ENCODE data around the gene SCTR.

SCTR gene

DNA sequence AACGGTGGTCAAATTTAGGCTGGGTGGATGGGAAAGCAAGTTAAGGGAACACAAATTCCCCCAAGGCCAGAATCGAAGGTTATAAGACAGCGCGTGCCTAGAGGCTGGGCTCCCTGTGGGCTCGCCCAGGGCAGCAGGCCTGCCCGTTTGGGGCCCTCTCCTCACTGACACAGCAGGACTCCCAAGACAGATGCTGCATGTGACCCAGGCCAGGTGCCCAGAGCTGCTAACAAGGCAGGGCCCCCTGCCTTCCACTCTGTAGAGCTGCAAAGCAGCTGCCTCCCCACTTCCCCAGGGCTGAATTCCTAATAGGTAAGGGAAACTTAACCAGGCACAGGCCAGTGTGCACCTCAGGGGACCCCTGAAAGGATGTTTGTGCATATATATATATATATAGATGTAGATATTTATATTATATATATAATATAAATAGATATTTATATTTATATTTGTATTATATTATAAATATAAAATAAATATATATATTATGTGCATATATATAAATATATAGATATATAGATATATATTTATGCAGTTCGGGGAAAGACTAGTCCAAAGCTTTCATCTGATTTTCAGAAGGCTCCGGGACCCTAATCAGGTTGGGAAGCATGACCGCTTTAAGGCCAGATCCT lies 48.9 kb downstream of the SCTR start:
- no peak for DNase-seq (ENCODE audit: low read depth in 3 of 3)

DNA sequence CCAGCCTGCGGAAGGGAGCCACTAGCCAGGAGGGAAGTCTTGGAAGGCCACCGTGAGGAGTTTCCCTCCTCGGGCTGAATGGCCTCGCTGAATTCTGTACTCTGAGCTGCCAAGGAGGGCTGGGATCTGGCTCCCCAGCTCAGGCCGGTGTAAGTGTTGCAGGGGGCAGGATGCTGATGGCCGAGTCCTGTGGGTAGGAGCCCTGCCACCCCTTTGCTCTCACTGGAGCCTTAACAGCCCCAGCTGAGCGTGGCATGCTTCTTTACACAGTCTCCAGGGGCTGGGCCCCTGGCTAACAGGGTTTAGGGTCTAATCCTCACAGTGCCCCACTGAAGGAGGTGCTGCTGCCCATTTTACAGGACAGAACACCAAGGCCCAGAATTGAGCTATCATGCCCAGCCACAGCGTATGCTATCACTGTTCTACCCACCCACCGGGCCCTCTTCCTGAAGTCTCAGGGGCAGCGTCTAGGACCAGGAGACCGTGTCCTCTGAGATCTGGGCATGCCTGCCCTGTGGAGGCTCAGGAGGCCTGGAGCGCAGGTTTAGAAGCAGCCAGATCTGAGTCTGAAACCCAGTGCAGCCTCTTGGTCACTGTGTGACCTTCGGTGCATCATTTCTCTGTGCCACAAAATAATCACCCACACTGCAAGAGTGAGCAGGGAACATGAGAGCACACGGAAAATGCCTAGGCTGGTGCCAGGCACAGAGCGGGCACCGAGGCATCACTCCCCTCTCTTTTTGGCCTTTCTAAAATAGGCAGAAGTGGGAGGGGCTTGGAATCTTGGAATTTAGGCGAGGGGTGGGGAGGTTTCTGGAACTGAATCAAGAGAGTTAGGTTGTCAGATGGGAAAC lies 49.7 kb downstream of the SCTR start:
- DNase-seq (ENCODE audit: low read depth in 3 of 3), result no peak

DNA sequence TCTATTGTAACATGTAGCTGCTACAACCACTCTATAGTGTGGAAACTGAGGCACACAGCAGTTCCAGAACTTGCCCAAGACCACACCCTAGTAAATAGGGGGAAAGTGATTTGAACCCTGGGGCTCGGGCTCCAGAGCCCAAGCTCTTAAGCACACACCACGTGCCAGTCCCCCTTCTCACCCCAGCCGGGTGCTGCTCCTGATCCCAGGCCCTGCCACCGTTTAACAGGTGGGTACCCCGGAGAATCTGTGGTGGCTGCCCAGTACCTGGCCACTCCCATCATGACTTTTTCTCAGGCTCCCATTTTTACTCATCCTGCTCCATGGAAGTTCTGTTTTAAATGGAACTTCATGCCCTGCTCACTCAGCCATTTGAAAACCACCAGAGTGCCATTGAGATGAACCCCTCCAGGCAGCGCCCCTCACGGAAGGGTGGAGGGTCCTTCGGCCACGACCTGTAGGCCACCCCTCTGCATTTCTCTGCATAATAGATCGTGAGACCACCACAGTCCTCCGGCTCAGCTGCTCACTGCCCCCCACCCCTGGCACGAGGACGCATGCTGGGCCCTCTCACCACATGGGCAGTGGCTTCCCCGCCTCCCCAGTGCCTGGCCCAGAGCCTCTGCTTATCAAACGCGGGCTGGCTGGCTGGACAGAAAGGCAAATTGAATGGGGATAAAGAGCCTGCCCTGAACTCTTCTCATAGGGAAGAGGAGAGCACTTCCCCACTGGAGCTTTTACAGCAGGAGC lies 50.5 kb downstream of the SCTR start:
- DNase-seq (ENCODE audit: low read depth in 3 of 3), result no peak

DNA sequence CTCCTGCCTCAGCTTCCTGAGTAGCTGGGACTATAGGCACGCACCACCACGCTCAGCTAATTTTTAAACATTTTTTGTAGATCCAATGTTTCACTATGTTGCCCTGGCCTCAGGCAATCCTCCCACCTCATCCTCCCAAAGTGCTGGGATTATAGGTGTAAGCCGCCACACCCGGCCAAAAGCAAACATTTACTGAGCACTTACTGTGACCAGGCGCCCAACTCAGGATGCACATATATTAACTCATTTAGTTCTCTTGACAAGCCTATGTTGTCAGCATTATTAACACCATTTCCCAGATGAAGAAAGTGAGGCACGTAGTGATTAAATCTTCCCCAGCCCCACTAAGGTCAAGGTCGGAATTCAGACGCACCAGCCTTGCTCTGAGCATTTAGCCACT lies 51.5 kb downstream of the SCTR start:
- DNase-seq (ENCODE audit: low read depth in 3 of 3), result no peak

DNA sequence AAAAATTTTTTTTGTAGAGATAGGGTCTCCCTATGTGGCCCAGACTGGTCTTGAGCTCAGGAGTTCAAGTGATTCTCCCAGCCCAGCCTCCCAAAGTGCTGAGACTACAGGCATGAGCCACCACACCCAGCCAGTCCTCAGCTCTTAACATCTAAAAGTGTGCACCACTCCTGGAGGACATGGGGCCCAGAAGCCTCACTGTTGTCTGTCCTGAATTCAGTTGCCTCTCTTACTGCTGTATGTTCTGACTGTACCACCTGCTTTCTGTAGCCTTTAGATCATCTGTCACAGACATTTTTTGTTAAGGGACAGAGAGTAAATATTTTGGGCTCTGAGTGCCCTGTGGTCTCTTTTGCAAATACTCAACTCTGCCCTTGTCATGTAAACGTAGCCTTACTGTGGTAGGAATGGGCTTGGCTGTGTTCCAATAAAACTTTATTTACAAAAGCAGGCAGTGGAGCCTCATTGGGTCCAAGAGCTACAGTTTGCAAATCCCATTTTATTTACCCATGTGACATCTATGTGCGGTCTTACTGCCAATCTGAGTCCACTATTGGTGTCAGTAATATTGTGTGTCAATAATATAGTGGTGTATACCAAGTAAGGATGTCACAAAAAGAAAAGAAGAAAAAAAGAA lies 54.5 kb downstream of the SCTR start:
- DNase-seq (ENCODE audit: low read depth in 3 of 3), result no peak

DNA sequence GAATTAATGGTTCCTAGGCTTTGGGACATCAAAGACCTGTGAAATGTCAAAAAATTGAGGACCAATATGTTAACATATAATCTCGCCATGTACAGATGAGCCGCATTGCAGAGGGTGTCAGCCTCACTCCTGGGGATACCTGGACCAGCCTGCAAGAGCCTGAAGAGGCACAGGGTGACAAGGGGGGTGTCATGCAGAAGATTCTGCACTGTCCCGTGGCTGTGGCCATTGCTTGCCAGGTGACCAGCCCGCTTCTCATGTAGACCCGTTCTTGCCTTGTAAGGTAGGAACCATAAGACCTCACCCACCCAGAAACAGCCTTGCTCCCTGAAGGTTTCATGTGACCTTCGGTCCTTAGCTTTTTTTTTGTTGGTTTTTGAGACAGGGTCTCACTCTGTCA lies 55.2 kb downstream of the SCTR start:
- DNase-seq (ENCODE audit: low read depth in 3 of 3), result no peak

DNA sequence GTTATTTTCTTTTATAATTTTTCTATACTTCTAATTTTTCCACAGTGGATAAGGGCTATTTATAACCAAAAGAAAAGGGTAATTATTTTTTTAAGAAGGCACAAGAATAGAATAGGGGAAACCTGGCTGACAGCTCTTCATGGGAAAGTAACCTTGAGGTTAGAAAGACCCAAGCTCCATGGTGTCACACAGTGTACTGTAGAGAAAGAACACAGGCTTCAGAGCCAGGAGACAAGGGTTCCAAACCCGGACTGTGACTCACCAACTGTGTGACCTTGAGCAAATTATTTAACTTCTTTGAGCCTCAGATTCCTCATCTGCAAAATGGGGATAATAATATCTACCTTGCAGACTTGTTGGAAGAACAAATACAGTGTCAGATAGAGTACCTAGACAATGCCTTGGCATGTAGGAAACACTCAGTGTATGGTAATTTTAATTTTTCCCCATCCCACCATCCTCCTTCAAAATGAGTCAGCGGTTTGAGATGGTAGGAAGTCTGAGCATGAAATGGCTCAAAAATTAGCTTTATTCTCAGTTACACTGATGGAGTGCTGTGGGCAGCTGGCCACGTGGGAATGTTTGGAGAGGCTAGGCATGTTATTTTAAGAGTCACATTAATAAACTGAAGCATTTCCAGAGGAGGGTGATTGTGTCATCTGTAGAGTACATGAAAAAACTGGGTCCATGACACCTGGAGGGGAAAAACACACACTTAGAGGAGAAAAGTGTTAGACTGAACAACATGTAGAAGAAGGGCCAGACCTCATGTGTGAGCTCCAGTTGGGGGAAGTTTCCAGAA lies 55.9 kb downstream of the SCTR start:
- no peak for DNase-seq (ENCODE audit: low read depth in 3 of 3)

DNA sequence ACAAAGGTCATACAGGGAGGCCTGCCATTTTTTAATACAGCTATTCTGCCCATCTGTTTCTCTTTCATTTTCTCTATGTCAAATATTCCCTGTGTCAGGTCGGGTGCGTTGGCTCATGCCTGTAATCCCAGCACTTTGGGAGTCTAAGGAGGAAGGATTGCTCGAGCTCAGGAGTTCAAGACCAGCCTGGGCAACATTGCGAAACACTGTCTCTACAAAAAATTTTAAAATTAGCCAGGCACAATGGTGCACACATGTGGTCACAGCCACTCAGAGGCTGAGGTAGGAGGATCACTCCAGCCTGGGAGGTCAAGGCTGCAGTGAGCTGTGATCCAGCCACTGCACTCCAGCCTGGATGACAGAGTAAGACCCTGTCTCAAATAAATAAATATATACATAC lies 57.9 kb downstream of the SCTR start:
- no peak for DNase-seq (ENCODE audit: low read depth in 3 of 3)

DNA sequence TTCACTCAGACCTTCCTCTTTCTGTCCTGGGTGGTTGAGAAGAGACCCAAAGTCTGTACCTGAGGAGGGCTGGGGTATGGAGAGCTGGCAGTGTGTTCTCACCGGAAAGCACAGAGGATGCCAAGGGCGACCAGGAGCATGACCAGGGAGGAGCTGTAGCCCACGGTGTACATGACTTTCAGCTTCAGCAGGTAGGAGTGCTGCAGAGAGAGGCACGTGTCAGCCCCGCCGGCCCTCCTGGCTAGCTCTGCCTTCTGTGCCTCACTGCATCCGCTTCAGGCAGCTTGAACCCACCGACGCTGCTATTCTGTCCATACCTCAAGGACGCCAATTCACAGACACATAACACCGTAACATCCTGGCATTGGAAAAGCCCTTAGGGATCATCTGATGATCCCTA lies 58.6 kb downstream of the SCTR start:
- no peak for DNase-seq (ENCODE audit: low read depth in 3 of 3)

DNA sequence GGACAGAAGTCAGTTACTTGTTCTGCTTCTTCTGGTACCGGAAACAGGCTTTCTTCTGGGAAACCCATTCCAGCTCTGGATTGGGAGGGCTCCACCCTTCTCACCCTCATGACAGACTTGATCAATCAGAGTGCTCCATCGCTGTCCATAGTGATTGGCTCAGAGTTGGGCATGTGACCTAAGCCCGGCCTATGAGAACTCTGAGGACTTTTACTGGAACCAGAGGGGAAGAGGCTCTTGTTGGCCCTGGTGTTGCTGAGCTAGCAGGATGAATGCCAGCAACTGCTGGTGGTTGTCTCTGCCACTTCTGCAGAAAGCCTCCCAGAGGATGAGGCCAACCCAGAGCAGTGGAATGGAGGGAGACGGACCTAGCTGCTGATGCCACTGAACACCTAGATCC lies 59.3 kb downstream of the SCTR start:
- DNase-seq (ENCODE audit: low read depth in 3 of 3), result no peak

DNA sequence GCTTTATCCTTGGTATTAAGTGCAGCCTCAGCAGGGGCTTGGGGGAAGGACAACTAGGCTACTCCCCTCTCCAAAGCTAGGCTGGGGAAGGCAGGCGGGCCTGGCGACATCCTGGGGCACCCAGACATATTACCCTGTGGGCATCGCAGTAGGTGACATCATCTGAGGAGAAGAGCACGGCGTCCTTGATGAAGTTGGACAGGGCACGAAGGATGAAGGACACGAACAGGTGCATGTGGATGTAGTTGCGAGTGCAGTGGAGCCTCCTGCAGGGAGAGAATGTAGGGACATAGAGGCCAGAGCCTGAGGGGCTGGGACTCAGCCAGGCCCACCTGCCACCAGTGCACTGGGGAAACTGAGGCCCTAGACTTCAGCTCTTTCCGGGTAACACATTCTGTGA lies 60.3 kb downstream of the SCTR start:
- DNase-seq (ENCODE audit: low read depth in 3 of 3), result no peak

DNA sequence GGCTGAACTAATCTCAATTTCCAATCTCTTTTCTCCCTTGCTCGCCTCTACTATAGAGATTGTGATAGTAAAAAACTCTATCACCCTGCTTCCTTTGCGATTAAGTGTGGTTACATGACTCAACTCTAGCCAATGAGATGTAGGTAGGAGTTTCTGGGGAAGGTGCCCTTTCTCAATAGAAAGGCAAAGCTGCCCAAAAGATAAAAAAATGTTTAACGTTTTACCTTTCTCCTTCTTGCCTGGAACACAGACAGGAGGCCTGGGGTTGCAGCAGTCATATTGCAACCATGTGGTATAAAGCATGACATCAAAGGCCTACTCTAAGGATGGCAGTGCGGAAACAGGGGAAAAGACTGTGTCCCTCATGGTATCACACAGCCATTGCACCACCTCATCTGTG lies 61.1 kb downstream of the SCTR start:
- no peak for DNase-seq (ENCODE audit: low read depth in 3 of 3)

DNA sequence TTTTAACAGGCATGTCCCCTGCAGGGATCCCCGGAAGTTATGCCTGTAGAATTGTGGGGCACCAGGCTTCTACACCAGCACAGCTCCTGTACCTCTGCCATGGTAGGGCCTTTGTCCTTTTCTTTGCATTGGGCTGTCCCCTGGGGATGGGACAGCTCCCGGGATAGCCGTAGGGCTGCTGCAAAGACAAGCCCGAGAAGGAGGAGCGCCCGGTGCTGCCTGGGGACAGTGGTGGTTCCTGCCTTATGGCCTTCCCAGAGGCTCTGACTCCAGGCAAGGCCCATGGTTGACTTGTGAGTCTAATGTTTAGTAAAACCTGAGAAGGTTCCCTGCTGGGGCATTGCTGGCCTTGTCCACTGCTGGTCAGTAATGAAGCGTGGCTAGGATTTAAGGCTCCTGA lies 61.7 kb downstream of the SCTR start:
- no peak for DNase-seq (ENCODE audit: low read depth in 3 of 3)

DNA sequence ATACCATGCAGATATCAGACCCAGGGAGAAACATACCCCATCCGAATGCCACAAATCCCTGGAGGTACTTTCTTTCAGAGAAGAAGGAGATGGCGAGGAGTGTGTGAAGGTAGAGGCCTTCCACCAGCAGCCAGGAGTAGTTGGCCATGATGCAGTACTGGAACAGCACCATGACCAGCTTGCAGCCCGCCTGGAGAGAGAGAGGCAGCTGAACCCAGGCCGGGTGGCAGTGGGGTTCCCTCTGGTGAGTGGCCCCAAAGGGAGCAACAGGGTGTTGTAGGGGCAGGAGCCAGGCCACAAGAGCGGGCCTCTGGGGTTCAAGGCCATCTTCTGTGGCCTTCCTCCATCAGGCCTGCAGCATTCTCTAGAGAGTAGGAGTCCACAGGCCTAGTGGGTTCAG lies 62.5 kb downstream of the SCTR start:
- no peak for DNase-seq (ENCODE audit: low read depth in 3 of 3)

DNA sequence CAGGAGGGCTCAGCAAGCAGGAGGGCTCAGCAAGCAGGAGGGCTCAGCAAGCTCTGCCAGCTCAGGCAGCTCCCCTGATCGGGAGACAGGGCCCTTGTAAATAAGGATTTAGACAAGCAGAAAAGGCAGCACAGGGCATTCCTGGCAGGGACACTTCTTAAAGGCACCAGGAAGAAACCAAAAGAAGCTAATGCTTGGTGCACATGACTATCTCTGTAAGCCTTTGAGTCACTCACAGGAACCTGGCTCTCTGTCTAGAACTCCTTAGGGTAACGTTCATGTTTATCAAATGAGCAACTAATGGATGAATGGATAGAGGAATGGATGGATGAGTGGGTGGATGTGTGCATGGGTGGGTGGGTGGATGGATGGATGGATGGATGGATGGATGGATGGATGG lies 64.2 kb downstream of the SCTR start:
- DNase-seq (ENCODE audit: low read depth in 3 of 3), result no peak

DNA sequence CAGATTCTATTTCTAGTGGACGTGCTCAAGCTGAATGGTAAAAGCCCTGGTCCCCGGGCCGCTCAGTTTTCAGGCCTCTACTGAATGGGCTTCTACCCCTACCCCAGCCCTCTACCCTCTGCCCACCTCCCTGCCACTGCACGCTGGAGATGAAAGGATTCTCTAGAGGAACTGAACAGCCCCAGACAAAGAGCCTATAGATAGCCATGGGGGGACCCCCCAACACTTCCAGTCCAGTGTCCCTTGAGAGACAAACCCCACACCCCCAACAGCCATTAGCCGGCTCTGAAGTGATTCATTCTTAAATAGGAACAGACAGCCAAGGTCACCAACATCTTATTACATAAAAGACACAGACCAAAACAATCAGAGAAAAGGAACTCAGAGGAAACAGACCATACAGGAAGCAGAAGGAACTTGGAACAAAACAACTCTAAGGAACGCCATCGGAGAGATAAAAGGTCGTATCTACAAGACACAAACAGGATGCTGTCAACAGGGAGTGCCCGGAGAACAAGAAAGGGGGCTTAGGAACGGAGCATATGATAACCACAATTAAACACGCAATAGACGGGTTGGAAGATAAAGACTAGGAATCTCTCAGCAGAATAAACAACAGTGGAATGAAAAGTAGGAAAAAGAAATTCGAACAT lies 69.1 kb downstream of the SCTR start:
- DNase-seq (ENCODE audit: low read depth in 3 of 3), result no peak

DNA sequence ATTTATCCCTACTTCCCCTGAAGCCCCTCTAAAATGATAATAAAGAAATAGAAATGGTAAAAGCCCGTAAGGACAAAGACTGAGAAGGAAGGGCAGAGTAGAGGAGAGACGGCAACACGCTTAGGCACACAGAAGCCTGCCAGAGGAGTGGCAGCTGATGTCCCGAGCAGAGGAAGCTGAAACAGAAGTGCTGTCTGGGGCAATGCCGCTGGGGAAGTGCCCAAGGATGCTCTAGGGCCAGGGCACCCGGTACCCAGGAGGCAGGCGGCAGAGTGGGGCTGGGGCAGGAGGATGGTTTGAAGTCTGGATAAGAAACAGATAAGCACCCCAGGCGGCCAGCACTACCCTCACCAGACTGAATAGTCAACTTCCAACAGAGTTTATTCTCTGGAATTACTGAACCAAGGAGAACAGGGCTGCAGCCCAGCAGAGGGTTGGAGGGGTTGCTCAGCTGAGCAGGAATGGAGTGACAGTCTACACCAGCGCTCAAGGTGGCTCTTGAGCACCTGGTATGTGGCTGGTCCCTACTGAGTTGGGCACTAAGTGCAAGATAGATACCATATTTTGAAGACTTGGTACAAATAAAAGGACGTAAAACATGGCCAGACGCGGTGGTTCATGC lies 70.2 kb downstream of the SCTR start:
- no peak for DNase-seq (ENCODE audit: low read depth in 3 of 3)

DNA sequence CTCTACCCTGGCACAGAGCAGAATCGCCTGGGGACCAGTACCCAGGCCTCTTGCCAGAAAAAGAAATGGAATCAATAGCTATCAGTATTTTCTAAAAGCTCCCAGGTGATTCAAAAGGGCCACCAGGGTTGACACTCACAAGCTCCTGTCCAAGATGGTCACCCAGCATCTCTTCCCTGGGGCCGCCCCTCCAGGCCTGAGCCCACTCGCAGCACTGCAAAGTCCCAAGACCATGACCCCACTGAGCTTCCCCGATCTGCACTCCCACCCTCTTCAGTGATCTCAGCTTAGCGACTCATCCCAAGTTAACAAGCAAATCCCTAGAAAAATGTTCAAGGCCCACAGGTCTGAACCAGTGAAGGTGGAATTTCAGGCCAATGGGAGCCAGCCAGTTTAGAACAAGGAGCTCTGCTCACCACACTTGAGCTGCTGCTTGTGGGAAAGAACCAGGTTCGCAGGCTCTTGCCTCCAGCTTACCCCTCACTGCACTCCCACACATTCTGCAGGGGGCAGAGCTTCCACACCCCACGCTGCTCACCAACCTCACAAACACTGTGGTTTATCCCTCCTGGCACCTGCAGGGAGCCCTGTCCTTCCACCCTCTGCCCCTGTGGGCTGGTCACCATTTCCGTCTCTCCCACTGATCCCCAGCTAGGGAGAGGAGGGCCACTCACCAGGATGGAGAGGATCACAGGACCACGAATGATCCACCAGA lies 72.8 kb downstream of the SCTR start:
- DNase-seq (ENCODE audit: low read depth in 3 of 3), result no peak

DNA sequence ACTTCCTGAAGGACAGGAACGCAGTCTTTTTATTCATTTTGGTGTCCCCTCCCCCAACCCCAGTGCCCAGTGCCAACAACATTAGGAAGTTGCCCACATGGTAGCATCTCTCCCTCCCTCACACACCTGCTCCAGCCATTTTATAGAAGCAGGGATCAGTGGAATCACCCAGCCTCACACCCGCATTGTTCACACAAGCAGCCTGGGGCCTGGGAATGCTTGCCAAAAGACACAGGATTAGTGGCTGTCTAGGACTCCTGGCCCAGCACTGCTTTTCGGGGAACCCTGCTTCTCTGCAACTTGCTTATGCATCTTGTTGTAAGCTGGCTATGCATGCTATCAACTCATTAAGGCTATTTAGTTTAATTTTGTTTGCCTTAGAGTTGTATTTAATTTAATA lies 74.8 kb downstream of the SCTR start:
- no peak for DNase-seq (ENCODE audit: low read depth in 3 of 3)
